ENCODE measurements around the gene HSPG2. TPM values are rescaled to one million over a fixed set of nuclear protein-coding genes. Genes with fewer than 3 reads are reported as not detected.
A peak's percentile ranks its signal among the peaks of the same experiment; 100 is the strongest.

HSPG2 gene
- total and polyA plus RNA-seq, 5 donors from 2014 or later: 0.05 to 3.2 (median 0.17) TPM; not detected in 1

GRCh38 chr1:21874328-21874727 is 62.8 kb downstream of the HSPG2 start:
- no peaks in the 10 kb centered on the region for H3K36me3 ChIP-seq (ENCODE audit: control insufficient read depth, insufficient read depth, low read length)
- no peak overlapping the region for H3K27ac ChIP-seq (ENCODE audit: insufficient read depth, low read length, poor library complexity, severe bottlenecking)
- H3K9me3 ChIP-seq (ENCODE audit: control insufficient read depth in 2 of 2, low read length in 2 of 2): no peaks in the 10 kb centered on the region
- Mint-ChIP-seq H3K27me3 (no peaks in the 10 kb centered on the region), H3K4me1 (peaks cover 0 to 2% (median 0%) of the 10 kb centered on the region in 4 donors), H3K36me3 (no peaks in the 10 kb centered on the region), H3K4me3 (no peak overlapping the region), H3K9me3 (no peaks in the 10 kb centered on the region), H3K27ac (no peak overlapping the region)
- DNase-seq (no peak), ATAC-seq (ENCODE audit: low read depth in 2 of 2) (no peak)
- no peaks in the 10 kb centered on the region for H3K4me1 ChIP-seq (ENCODE audit: control insufficient read depth, insufficient read depth, low read length, poor library complexity, severe bottlenecking)
- H3K27me3 ChIP-seq (ENCODE audit: control insufficient read depth, insufficient read depth, low read length): no peaks in the 10 kb centered on the region
- H3K4me3 ChIP-seq (ENCODE audit: low read depth, low read length): no peak overlapping the region

GRCh38 chr1:21873761-21874160 is 63.3 kb downstream of the HSPG2 start:
- Mint-ChIP-seq H3K9me3 (no peaks in the 10 kb centered on the region), H3K36me3 (no peaks in the 10 kb centered on the region), H3K4me3 (no peak overlapping the region), H3K27me3 (no peaks in the 10 kb centered on the region), H3K27ac (no peak overlapping the region), H3K4me1 (peaks cover 0 to 2% (median 0%) of the 10 kb centered on the region in 4 donors)
- ATAC-seq (ENCODE audit: low read depth in 2 of 2) (no peak), DNase-seq (no peak)
- Histone ChIP-seq H3K9me3 (ENCODE audit: control insufficient read depth in 2 of 2, low read length in 2 of 2) (no peaks in the 10 kb centered on the region), H3K36me3 (ENCODE audit: control insufficient read depth, insufficient read depth, low read length) (no peaks in the 10 kb centered on the region), H3K27ac (ENCODE audit: insufficient read depth, low read length, poor library complexity, severe bottlenecking) (no peak overlapping the region), H3K27me3 (ENCODE audit: control insufficient read depth, insufficient read depth, low read length) (no peaks in the 10 kb centered on the region), H3K4me1 (ENCODE audit: control insufficient read depth, insufficient read depth, low read length, poor library complexity, severe bottlenecking) (no peaks in the 10 kb centered on the region), H3K4me3 (ENCODE audit: low read depth, low read length) (no peak overlapping the region)

GRCh38 chr1:21873174-21873573 is 63.9 kb downstream of the HSPG2 start:
- Histone ChIP-seq H3K27me3 (ENCODE audit: control insufficient read depth, insufficient read depth, low read length) (no peaks in the 10 kb centered on the region), H3K27ac (ENCODE audit: insufficient read depth, low read length, poor library complexity, severe bottlenecking) (no peak overlapping the region), H3K4me3 (ENCODE audit: low read depth, low read length) (no peak overlapping the region), H3K4me1 (ENCODE audit: control insufficient read depth, insufficient read depth, low read length, poor library complexity, severe bottlenecking) (no peaks in the 10 kb centered on the region), H3K36me3 (ENCODE audit: control insufficient read depth, insufficient read depth, low read length) (no peaks in the 10 kb centered on the region), H3K9me3 (ENCODE audit: control insufficient read depth in 2 of 2, low read length in 2 of 2) (no peaks in the 10 kb centered on the region)
- no peak for ATAC-seq (ENCODE audit: low read depth in 2 of 2)
- Mint-ChIP-seq H3K4me1 (peaks cover 0 to 2% (median 0%) of the 10 kb centered on the region in 4 donors), H3K9me3 (no peaks in the 10 kb centered on the region), H3K4me3 (no peak overlapping the region), H3K27ac (no peak overlapping the region), H3K36me3 (no peaks in the 10 kb centered on the region), H3K27me3 (no peaks in the 10 kb centered on the region)
- DNase-seq: no peak

GRCh38 chr1:21872445-21873079 is 64.5 kb downstream of the HSPG2 start:
- H3K27me3 ChIP-seq (ENCODE audit: control insufficient read depth, insufficient read depth, low read length): no peaks in the 10 kb centered on the region
- ATAC-seq (ENCODE audit: low read depth in 2 of 2): no peak
- Mint-ChIP-seq H3K4me1 (peaks cover 0 to 2% (median 0%) of the 10 kb centered on the region in 4 donors), H3K4me3 (no peak overlapping the region), H3K36me3 (no peaks in the 10 kb centered on the region), H3K27ac (no peak overlapping the region), H3K9me3 (no peaks in the 10 kb centered on the region), H3K27me3 (no peaks in the 10 kb centered on the region)
- no peak overlapping the region for H3K27ac ChIP-seq (ENCODE audit: insufficient read depth, low read length, poor library complexity, severe bottlenecking)
- no peaks in the 10 kb centered on the region for H3K36me3 ChIP-seq (ENCODE audit: control insufficient read depth, insufficient read depth, low read length)
- no peaks in the 10 kb centered on the region for H3K9me3 ChIP-seq (ENCODE audit: control insufficient read depth in 2 of 2, low read length in 2 of 2)
- no peaks in the 10 kb centered on the region for H3K4me1 ChIP-seq (ENCODE audit: control insufficient read depth, insufficient read depth, low read length, poor library complexity, severe bottlenecking)
- no peak for DNase-seq
- H3K4me3 ChIP-seq (ENCODE audit: low read depth, low read length): no peak overlapping the region

- H3K36me3 Mint-ChIP-seq: no peaks in the 10 kb centered on the region
These were observed 65.2 kb downstream of the HSPG2 start for GRCh38 chr1:21871943-21872342.

GRCh38 chr1:21870611-21871010 is 66.5 kb downstream of the HSPG2 start:
- H3K9me3 ChIP-seq (ENCODE audit: control insufficient read depth in 2 of 2, low read length in 2 of 2): no peaks in the 10 kb centered on the region
- Mint-ChIP-seq H3K4me3 (no peak overlapping the region), H3K9me3 (no peaks in the 10 kb centered on the region), H3K27ac (no peak overlapping the region), H3K36me3 (no peaks in the 10 kb centered on the region), H3K4me1 (peaks cover 0 to 2% (median 0%) of the 10 kb centered on the region in 4 donors), H3K27me3 (no peaks in the 10 kb centered on the region)
- ATAC-seq (ENCODE audit: low read depth in 2 of 2) (no peak), DNase-seq (no peak)
- H3K27ac ChIP-seq (ENCODE audit: insufficient read depth, low read length, poor library complexity, severe bottlenecking): no peak overlapping the region
- no peaks in the 10 kb centered on the region for H3K4me1 ChIP-seq (ENCODE audit: control insufficient read depth, insufficient read depth, low read length, poor library complexity, severe bottlenecking)
- H3K4me3 ChIP-seq (ENCODE audit: low read depth, low read length): no peak overlapping the region
- no peaks in the 10 kb centered on the region for H3K36me3 ChIP-seq (ENCODE audit: control insufficient read depth, insufficient read depth, low read length)
- no peaks in the 10 kb centered on the region for H3K27me3 ChIP-seq (ENCODE audit: control insufficient read depth, insufficient read depth, low read length)

More at GRCh38 chr1:21871943-21872342, 65.2 kb downstream of the HSPG2 start:
- Histone ChIP-seq H3K4me3 (ENCODE audit: low read depth, low read length) (no peak overlapping the region), H3K36me3 (ENCODE audit: control insufficient read depth, insufficient read depth, low read length) (no peaks in the 10 kb centered on the region), H3K27ac (ENCODE audit: insufficient read depth, low read length, poor library complexity, severe bottlenecking) (no peak overlapping the region), H3K4me1 (ENCODE audit: control insufficient read depth, insufficient read depth, low read length, poor library complexity, severe bottlenecking) (no peaks in the 10 kb centered on the region), H3K9me3 (ENCODE audit: control insufficient read depth in 2 of 2, low read length in 2 of 2) (no peaks in the 10 kb centered on the region), H3K27me3 (ENCODE audit: control insufficient read depth, insufficient read depth, low read length) (no peaks in the 10 kb centered on the region)
- Mint-ChIP-seq H3K27me3 (no peaks in the 10 kb centered on the region), H3K4me3 (no peak overlapping the region), H3K27ac (peak overlapping the region in 1 of 3 donors; percentile 80), H3K4me1 (peaks cover 0 to 2% (median 0%) of the 10 kb centered on the region in 4 donors), H3K9me3 (no peaks in the 10 kb centered on the region)
- no peak for ATAC-seq (ENCODE audit: low read depth in 2 of 2)
- no peak for DNase-seq

- Histone ChIP-seq H3K27me3 (ENCODE audit: control insufficient read depth, insufficient read depth, low read length) (no peaks in the 10 kb centered on the region), H3K27ac (ENCODE audit: insufficient read depth, low read length, poor library complexity, severe bottlenecking) (no peak overlapping the region), H3K9me3 (ENCODE audit: control insufficient read depth in 2 of 2, low read length in 2 of 2) (no peaks in the 10 kb centered on the region), H3K36me3 (ENCODE audit: control insufficient read depth, insufficient read depth, low read length) (no peaks in the 10 kb centered on the region), H3K4me1 (ENCODE audit: control insufficient read depth, insufficient read depth, low read length, poor library complexity, severe bottlenecking) (no peaks in the 10 kb centered on the region), H3K4me3 (ENCODE audit: low read depth, low read length) (no peak overlapping the region)
- no peak overlapping the region for H3K4me3 Mint-ChIP-seq
- H3K36me3 Mint-ChIP-seq: no peaks in the 10 kb centered on the region
- no peaks in the 10 kb centered on the region for H3K9me3 Mint-ChIP-seq
- no peaks in the 10 kb centered on the region for H3K27me3 Mint-ChIP-seq
- DNase-seq: no peak
- H3K4me1 Mint-ChIP-seq: peaks cover 0 to 2% (median 0%) of the 10 kb centered on the region in 4 donors
- H3K27ac Mint-ChIP-seq: no peak overlapping the region
- no peak for ATAC-seq (ENCODE audit: low read depth in 2 of 2)
These were observed 67.4 kb downstream of the HSPG2 start for GRCh38 chr1:21869620-21870121.

GRCh38 chr1:21868941-21869454 is 68.1 kb downstream of the HSPG2 start:
- Histone ChIP-seq H3K4me3 (ENCODE audit: low read depth, low read length) (no peak overlapping the region), H3K27ac (ENCODE audit: insufficient read depth, low read length, poor library complexity, severe bottlenecking) (no peak overlapping the region), H3K4me1 (ENCODE audit: control insufficient read depth, insufficient read depth, low read length, poor library complexity, severe bottlenecking) (no peaks in the 10 kb centered on the region), H3K36me3 (ENCODE audit: control insufficient read depth, insufficient read depth, low read length) (no peaks in the 10 kb centered on the region), H3K9me3 (ENCODE audit: control insufficient read depth in 2 of 2, low read length in 2 of 2) (no peaks in the 10 kb centered on the region), H3K27me3 (ENCODE audit: control insufficient read depth, insufficient read depth, low read length) (no peaks in the 10 kb centered on the region)
- H3K4me3 Mint-ChIP-seq: no peak overlapping the region
- H3K4me1 Mint-ChIP-seq: peaks cover 0 to 2% (median 0%) of the 10 kb centered on the region in 4 donors
- DNase-seq (no peak), ATAC-seq (ENCODE audit: low read depth in 2 of 2) (no peak)
- peak overlapping the region in 1 of 3 donors; percentile 55 for H3K27ac Mint-ChIP-seq
- no peaks in the 10 kb centered on the region for H3K36me3 Mint-ChIP-seq
- H3K27me3 Mint-ChIP-seq: no peaks in the 10 kb centered on the region
- no peaks in the 10 kb centered on the region for H3K9me3 Mint-ChIP-seq
